Activated CD4-positive, alpha-beta T cell treated with anti-CD3 and anti-CD28 coated beads for 4 hours (primary cell): ENCODE measurements around the gene EIF4E3.
A peak's percentile ranks its signal among the peaks of the same experiment; 100 is the strongest.

Source experiments
- DNase-seq, 2 donors: peaks; one replicate each; pipeline ENCODE4 v3.0.0-alpha.2; 2020

Gene EIF4E3

DNA sequence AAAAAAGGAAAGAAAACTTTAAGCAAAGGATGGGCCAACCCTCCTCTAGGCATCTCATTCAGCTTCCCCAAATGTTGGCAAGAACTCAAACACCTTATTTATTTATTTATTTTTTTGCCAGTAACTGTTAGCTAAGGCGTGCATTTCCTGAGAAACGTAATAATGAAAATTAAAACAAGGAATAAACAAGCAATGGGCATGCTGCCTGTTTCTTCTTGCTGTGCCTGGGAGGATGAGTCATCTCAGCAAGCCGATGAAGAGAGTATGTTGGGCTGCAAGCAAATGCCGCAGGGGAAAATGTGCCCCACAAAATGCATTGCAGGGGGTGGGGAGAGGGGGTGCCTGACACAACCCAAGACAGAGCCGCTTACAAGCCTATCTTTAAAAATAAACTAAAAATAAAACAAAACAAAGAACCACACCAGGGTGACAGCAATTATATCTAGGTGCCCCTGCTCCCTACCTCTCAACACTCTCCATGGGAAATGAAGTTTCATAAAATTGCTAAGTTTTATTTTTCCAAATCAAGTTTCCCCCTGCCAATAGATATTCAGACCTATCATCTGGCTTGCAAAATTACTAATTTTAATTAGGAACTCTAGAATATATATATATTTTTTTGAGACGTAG is 40.3 kb downstream of the EIF4E3 start:
- no peak for DNase-seq

DNA sequence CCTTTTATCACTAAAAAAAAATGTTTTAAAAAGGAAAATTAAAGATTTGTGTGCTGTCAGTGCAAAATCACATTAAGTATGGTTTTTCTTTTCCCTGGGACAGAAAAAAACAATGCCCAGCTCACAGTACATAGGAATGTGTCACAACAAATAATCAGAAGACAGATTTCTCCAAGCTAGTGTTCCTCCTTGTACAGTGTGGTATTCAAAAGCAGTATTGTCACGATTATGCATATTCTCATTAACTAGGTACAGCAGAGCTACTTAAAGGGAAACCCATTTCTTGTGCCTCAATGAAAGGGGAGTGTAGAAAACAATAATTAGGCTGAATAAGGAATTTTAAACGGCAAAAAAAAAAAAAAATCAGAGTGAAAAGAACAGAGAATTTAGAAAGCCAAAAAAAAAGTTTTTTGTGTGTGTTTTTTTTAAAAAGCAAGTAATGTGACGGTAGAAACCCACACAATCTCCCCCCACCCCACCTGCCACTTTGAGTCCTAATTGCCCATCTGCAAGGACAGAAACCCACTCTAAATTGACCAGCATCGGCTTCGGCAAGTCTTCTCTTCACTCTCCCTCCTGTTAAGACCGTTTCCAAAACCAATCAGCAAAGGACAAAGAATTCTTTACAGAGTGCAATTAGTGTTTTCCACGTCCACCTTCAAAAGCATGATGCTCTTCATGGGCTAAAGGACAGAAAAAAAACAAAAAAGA is 41.0 kb downstream of the EIF4E3 start:
- DNase-seq: no peak

DNA sequence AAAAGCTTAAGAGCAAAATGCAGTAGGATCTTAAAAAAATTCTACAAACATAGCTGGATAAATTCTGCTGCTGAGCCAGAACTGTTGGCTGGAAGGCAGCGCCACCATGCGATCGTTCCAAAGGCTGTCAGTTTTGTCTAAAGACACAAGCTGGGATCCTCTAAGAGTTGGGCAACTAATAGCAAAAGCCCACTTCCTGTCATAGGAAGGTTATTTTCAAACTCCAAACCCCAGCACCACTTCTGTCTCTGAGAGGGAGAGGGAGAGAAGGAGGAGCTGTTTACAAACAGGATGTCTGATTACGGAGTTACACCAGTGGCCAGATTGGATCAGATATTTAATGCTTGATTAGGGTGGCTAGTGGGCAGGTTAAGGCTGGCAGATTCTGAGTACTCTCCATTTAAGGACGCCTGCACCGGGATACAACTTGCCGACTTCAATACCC is 44.0 kb downstream of the EIF4E3 start:
- DNase-seq: peak; percentile 6 to 12

DNA sequence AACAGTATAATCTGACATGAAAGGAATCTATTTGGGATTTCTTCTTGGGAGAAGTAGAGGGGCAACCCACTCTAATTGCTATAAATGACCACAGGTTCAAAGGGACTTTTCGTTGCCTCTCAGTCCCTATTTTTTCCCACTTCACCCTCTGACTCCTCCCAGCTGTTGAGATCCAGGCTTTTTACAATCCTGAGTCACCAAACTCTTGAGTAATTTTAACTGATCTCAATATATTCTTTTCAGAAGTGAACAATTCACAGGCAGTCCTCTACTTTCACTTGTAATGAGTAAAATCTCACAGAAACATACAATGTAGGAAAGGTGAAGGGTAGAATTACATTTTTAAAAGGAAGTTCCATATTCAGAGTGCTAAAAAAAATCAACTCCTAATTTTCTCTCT is 44.6 kb downstream of the EIF4E3 start:
- no peak for DNase-seq

DNA sequence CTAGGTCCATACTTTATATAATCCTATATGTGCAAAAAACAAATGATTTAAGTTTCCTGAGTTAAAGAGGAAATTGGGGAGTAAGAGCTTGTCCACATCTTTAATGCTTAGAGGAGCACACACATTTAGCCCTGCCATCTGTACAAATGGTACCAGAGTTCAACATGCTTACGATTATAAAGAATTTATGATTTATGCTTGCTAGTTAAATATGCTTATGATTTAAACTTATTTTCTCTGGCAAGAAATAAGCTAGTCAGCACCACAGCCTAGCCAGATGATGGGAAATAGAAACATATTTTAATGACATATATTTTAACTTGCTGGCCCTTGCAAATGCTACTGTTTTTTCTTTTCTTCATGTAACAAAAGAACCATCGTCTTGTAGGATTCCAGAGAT is 48.3 kb downstream of the EIF4E3 start:
- no peak for DNase-seq

DNA sequence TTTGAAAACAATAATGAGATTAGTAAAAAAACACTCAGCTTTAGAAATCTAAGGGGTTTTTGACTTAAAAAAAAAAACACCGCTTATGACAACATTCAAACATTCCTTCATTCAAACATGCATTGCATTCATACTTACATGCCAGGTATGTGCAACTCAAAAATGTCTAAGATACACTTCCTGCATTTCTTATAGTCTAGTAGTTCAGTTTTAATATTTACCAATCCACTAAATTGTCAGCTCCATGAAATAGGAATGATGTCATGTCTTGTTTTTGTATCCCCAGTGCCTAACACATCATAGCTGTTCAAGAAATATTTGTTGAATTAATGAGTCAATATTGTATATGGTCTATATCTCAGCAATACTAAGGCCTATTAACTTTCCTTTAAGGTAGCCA is 51.7 kb downstream of the EIF4E3 start:
- no peak for DNase-seq

DNA sequence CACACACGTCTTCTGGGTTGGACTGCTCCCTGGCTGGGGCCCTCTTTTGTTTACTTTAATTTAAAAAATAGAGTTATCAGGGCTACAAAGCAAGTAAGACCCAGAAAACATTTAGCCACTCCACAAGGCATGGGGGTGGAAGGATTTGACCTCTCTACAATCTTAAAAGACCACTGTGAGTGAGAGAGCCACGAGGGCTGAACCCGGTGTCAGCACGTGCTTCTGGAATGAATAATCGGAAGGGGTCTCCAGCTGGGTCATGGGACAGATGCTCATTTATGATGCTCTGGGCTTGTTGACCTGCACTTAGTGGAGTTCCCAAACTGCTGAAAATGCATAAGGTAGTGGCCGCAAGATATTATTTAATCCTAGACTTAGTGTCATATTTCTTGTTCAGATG is 52.4 kb downstream of the EIF4E3 start:
- DNase-seq: no peak

DNA sequence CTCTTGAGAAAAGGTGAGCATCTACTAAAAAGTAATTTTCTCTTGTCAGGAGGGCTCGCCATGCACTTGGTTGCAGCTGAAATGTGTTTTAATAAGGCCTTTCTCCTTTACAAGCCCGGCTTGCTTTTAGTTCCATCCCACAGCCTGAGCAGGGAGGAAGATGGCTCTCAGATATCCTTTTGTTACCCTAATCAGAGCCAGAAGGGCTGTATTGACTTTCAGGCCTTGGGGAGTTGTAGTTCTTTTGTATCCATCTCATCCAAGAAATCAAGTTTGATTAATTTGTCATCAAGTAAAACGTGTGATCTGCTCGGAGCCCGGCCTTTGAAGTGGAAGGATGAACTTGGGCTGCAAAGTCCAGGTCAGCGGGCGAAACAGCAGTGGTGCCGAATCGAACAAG is 52.9 kb downstream of the EIF4E3 start:
- no peak for DNase-seq

DNA sequence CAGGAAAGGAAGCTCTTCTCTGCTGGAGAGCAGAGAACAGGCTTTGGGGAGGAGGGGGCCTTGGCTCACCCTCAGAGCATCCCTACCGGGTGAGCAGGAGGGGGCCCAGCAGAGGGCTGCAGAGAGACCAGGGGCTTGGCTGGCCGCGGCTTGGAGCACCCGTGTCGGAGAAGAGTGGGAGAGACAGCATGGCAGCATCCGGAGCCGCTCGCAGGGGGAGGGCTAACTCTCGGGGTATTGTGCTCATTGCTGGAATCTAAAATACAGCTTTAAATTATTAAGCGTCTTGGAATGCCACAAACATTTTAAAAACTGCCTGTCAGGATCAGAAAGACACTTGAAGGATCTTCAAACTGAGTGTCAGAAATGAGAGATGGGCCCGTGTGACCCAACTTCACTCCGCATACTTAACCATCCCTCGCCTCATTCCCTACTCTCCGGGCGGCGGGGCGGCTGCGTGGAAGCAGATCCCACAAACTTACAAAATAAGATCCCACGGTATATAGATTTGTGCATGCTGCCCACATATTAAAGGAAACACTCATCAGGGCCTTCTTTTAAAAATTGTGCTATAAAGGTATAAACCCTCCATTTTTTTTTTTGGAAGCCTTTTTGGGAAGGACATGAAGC is 53.9 kb downstream of the EIF4E3 start:
- DNase-seq: no peak

DNA sequence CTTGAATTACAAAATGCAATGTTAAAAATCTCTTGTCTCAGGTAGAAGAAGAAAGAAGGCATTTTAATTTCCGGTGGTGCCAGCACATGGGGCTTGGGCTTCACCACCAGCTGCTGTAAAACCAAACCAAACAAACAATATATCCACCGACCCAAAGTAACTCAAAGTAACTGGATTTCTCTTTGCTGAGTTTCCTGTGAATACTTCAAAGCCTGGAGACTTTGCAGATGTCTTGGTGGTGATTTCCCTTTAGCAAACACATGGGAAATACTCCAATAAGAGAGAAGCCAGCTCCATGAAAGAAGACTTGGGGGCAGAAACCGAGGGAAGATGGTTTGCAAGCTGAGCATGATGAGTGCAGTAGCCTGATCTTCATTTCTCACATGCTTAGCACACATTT is 62.6 kb downstream of the EIF4E3 start:
- DNase-seq: no peak

DNA sequence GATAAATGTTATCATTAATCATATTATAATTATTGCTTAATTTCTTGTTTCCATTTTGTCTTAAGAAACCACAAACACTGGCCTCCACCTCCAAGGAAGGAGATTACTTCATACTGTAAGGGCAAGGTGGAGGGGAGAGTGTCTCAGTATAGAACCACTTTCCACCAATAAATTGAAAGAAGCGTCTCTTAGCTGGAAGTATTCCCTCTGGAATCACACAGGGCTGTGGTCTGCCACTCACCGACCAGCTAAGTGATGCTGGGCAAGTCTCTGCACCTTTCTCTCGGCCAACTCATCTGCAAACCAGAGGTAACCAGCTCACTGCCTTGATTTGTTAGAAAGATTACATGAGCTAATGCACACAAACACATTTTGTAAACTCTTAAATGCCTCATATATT is 63.1 kb downstream of the EIF4E3 start:
- no peak for DNase-seq

DNA sequence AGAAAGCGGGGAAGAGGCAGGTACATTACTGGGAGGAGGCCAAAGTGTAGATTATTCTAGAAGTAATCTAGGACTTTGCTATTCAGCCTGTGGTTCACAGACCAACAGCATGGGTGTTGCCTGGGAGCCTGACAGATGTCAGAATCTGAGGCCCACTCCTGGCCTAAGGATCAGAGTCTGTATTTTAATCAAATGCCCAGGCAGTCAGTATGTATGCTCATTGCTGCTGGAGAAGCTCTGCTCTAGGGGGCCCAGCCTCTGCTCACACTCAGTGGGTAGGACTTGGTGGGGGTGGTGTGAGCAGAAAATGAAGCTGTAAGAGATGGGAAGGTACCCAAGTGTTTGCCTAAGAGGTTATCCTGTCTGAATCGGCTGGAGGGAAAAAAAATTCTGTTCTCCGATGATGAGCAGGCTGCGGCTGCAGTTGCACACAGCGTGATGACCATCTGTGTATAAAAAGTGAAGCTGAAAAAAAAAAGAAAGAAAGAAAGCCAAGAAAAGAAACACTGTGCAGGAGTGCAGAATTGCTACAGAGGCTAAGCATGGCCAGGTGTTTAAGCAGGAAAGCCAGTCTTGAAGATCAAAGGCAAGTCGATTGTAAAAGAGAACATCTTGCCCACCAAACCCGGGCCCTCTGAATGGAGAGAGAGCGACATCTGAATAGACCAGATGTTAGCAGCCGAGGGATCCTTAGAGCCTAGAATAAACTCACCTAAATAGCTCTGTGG is 65.2 kb downstream of the EIF4E3 start:
- DNase-seq: no peak

DNA sequence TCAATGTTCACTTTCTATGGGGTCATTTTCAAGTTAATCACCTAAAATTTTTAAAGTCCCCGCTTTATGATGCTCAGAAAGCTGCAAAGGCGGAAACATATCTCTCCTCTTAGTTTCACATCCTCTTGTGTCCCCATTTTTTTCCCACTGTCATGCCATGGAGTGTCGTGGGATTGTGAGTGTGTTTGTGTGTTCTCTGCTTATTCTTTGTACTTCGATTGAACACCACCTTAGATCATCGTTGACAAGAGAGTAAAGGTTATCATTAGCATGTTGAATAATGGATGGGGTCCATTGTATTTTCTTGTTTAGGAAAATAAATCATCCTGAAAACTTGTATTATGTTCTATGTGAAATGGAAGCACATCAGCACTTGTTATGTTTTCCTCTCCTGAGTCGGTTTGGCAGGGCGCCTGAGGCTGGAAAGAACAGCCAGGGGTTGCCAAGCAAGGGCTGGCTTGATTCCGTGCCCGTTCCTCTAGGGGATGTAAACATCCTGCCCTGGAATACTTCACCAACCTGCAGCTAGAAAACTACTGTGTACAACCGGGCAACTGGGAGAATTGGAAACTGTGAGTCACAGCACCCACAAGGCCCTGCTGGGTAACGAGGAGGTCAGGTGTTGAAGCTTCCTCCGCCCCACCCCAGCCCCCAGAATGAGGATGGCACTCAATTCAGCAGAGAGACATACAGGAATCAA is 67.2 kb downstream of the EIF4E3 start:
- no peak for DNase-seq

DNA sequence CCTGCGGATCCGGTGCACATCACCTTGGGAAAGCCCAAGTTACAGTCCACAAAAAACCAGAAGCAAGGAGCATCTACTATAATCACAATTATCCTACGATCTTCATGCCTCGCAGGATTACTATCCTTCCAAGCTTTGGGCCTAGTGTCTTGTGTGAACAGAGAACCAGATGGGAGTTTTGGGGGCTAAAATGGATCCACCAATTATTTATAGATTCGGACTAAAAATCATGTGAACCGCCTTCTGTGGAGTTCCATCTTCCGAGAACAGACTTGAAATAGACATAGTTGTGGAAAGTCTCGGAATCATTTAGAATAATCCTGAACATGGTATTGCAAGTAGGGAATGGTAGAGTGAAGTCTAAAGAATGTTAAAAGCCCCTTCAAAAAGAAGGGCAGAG is 70.1 kb downstream of the EIF4E3 start:
- DNase-seq: no peak

DNA sequence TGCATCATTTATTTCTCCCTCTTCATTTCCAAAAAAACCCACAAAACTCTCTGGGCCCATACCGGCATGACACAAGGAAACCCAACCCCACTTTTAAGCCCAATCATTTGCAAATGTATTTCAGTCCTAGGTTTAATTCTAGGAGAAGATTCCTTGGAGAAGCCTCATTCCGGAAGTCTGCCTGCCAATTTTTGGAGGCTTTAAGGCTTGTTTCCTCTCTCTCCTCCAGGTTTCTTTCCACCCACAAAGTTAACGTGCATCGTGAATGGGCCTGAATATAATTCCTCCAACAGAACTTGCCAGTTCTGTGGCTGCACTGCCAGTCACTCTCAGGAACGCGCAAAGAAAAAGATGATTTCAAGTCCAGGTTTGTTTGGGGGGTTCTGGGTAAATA is 71.8 kb downstream of the EIF4E3 start:
- no peak for DNase-seq

DNA sequence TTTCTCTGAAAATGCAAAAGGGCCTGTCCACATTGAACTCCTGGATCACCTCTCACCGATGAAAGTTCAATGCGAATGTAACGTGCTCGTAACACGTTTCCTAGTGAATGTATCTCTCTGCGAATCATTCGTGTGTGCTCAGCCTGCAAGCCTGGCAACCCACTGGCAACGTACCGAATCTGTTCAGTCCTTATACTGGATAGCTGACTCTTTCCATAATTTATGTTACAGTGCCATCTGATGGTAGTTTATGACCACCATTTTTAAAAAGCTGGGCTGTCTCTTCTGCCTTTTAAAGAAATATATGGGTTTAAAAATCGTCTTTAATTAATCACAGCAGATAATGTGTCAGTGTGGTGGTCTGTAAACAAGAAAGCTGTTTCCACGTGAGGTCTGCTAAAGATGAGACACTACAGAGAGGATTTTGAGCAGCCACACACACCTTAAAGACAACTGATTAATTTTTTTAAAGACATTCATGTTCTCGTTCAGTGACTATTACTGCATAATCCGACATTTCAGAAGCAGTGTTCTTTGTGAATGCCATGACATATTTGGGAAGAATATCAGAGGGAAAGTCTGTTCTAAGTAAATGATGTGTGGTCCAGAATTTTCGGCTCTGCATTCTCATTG is 72.3 kb downstream of the EIF4E3 start:
- DNase-seq: peak in 1 of 2 donors; percentile 2

DNA sequence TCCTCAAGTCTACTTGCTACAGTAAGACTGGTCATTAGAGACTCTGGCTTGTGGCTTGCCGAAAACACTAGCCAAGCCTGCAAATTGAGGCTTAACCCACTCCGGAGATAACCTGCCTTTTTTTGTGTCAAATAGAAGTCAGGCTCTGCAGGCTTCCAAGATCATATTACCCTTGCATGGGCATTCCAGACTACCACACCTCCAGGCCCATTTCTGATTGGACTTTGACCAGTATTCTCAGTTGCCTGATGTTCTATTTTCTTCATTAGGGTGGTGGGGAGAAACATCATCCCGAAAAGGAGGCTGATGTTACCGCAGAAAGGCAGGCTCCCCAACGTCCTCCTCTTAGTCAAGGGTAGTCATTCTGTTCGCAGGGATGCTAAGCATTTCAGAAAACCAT is 73.6 kb downstream of the EIF4E3 start:
- no peak for DNase-seq

DNA sequence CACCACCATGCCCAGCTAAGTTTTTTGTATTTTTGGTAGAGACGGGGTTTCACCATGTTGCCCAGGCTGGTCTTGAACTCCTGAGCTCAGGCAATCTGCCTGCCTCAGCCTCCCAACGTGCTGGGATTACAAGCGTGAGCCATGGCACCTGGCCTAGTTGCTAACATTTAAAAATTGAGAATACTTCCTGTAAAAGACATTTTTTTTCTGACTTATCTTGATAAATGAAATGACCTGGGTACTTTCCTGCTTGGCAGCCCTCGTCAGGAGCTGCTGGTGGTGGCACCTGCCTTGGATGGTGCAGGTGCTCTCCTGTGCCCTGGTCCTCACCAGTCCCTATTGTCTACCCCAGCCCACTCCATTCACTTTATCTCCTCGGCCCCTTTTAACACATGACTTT is 74.8 kb downstream of the EIF4E3 start:
- no peak for DNase-seq

DNA sequence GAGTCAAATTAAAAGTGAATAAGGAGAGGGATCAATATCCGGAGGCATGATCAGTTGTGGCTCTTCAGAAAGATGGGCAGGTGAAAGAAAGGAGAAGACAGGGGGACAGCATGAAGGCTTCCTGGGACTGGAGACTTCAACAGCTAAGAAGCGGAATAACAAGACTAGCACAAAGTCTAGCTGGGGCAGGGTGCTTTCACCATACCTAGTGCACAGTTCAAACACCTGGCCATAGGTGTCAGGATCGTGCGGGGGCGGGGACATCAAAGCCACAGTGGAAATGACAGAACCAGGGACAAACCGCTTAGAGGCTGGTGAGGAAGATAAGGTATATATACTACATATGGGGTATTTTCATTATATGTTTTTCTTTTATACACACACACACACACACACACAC is 75.4 kb downstream of the EIF4E3 start:
- DNase-seq: no peak

DNA sequence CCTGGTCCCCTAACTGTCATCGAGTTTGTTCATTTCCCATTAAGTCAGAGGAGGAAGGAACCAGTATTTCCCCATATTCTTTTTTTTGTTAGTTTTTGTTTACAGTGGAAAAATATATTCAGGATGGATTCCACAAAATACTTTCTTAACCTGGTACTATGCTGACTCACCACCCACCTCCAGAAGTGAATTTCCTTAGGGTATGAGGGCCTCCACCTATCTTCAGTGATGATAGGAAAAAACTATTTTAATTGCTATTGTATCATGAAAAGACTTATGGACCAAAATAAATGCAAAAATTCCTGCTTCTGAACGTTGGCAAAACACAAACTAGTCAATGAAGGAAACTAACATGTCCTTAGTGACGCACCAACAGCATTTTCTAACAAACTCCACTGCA is 77.5 kb downstream of the EIF4E3 start:
- no peak for DNase-seq

DNA sequence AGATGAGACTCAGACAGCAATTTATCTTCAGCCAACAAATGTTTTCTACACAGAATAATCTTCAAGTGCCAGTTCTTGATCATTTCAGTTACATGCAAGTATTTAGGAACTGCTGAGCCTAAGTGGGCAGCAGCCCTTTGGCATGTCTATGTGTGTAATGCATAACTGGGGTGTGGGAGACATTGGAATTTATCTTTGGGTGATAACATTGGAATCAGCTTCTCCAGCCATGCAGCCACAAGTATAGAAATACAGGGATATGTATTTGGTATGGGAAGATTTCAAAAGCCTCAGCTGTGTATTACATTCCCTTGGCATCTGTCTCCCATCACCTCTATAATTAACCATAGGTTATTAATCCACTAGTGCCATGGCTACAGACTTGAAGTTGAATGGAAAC is 78.2 kb downstream of the EIF4E3 start:
- no peak for DNase-seq

DNA sequence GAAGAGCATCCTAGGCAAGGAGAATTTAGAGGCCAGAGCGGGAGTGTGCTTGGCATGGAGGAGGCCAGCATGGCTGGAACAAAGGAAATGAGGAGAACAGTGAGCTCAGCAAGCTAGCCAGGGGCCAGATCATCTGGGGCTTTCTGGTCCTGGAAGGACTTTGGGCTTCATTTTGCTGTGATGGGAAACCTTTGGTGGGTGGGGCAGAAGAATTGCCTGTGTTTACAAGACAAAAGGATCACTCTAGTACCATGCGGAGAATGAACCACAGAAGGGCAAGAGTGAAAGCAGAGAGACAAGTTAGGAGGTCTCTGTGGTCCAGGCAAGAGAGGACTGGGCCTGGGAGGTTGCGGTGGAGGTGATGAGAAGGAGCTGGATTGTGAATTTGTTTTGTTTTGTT is 80.1 kb downstream of the EIF4E3 start:
- no peak for DNase-seq

DNA sequence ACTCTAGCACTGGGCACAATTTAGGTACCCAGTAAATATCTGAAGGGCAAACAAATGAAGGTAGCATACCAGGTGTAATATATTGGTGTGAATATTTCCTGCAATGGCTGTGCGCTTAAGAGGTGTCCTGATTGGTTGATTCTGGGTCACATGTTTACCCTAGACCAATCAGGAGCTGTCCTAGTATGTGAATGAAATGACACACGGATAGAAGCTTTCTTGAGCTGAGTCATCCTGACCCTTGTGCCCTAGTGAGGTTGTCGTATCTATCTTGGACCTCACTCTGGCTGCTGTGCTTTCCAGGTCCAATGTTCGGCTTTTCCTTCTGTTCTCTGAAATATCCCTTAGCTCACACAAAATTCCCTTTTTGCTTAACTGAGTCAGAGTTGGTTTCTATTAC is 83.5 kb downstream of the EIF4E3 start:
- DNase-seq: no peak
